Measurements from ENCODE around the gene CDR2L.
A peak's percentile ranks its signal among the peaks of the same experiment; 100 is the strongest.

The CDR2L gene

GRCh38 chr17:74987418-74987908 is at the start of gene CDR2L:
CDR2L (plus strand) TSS chr17:74987632; CDS start chr17:74988044, 412 bp downstream.
- Histone ChIP-seq H3K9ac (ENCODE audit: low read depth in 1 of 2, low read length in 2 of 2) (peak within 1 kb of the TSS; percentile 32 to 52), H3K9me3 (ENCODE audit: control insufficient read depth in 2 of 2, low read length in 2 of 2) (no peaks in the 10 kb centered on the region), H3K36me3 (ENCODE audit: control insufficient read depth in 2 of 2, insufficient read depth in 2 of 2, low read length in 2 of 2) (no peaks in the 10 kb centered on the region), H3K4me3 (ENCODE audit: low read length in 2 of 2) (peak within 1 kb of the TSS; percentile 70 to 74), H3K27ac (ENCODE audit: low read depth in 2 of 2, low read length in 2 of 2) (peak within 1 kb of the TSS; percentile 67 to 85), H3K4me1 (ENCODE audit: control insufficient read depth in 2 of 2, insufficient read depth in 2 of 2, low read length in 2 of 2) (peaks cover 5 to 6% of the 10 kb centered on the region in 2 donors), H3K27me3 (ENCODE audit: control insufficient read depth in 2 of 2, insufficient read depth in 2 of 2, low read length in 2 of 2) (peaks cover 0 to 3% of the 10 kb centered on the region in 2 donors)

- Histone ChIP-seq H3K4me3 (ENCODE audit: low read length in 2 of 2) (no peak overlapping the region), H3K27ac (ENCODE audit: low read depth in 2 of 2, low read length in 2 of 2) (no peak overlapping the region), H3K9ac (ENCODE audit: low read depth in 1 of 2, low read length in 2 of 2) (no peak overlapping the region), H3K4me1 (ENCODE audit: control insufficient read depth in 2 of 2, insufficient read depth in 2 of 2, low read length in 2 of 2) (no peaks in the 10 kb centered on the region), H3K9me3 (ENCODE audit: control insufficient read depth in 2 of 2, low read length in 2 of 2) (no peaks in the 10 kb centered on the region), H3K27me3 (ENCODE audit: control insufficient read depth in 2 of 2, insufficient read depth in 2 of 2, low read length in 2 of 2) (peaks cover 37 to 50% of the 10 kb centered on the region in 2 donors), H3K36me3 (ENCODE audit: control insufficient read depth in 2 of 2, insufficient read depth in 2 of 2, low read length in 2 of 2) (no peaks in the 10 kb centered on the region)
These were observed 49.1 kb upstream of the CDR2L start for GRCh38 chr17:74938194-74938950.

DNA sequence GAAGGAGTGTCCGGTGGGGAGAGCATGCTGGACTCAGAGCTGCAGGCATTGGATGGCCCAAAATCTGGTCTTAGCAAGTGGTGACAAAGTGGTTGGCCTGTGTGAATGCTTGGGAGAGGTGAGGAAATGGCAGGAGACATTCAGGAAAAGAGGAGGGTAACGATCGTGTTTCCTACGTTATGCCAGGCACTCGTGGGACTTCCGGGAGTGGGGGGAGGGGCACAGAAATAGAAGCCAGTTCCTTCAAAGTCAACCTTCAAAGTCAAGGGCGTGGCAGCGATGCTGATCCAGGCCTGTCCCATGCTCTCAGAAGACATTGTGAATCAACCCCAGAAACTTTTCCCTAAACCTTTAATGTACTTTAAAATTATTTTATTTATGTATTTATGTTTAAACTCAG is 47.9 kb upstream of the CDR2L start:
- Histone ChIP-seq H3K9ac (ENCODE audit: low read depth in 1 of 2, low read length in 2 of 2) (no peak overlapping the region), H3K27ac (ENCODE audit: low read depth in 2 of 2, low read length in 2 of 2) (no peak overlapping the region), H3K4me1 (ENCODE audit: control insufficient read depth in 2 of 2, insufficient read depth in 2 of 2, low read length in 2 of 2) (no peaks in the 10 kb centered on the region), H3K36me3 (ENCODE audit: control insufficient read depth in 2 of 2, insufficient read depth in 2 of 2, low read length in 2 of 2) (no peaks in the 10 kb centered on the region), H3K27me3 (ENCODE audit: control insufficient read depth in 2 of 2, insufficient read depth in 2 of 2, low read length in 2 of 2) (peaks cover 38 to 41% of the 10 kb centered on the region in 2 donors), H3K4me3 (ENCODE audit: low read length in 2 of 2) (no peak overlapping the region), H3K9me3 (ENCODE audit: control insufficient read depth in 2 of 2, low read length in 2 of 2) (no peaks in the 10 kb centered on the region)

DNA sequence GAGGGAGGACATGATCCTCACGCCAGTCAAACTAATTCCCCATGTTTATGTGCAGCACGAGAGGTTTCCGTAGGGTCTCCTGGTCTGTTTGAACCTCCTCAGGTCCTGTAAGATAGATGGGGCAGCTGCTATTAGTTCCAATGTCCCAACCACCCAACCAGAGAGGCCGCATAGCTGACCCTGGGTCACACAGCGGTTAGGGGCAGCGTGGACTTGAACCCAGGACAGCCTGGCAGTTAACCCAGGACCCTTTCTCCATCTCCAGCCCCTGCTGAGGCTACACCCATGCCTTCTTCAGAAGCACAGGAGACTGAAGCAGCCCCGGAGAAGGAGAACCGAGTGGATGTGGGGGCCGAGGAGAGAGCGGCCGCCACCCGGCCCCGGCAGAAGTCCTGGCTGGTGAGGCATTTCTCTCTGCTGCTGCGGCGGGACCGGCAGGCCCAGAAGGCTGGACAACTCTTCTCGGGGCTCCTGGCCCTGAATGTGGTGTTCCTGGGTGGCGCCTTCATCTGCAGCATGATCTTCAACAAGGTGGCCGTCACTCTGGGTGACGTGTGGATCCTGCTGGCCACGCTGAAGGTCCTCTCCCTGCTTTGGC is 46.2 kb upstream of the CDR2L start:
- no peaks in the 10 kb centered on the region for H3K36me3 ChIP-seq (ENCODE audit: control insufficient read depth in 2 of 2, insufficient read depth in 2 of 2, low read length in 2 of 2)
- H3K27me3 ChIP-seq (ENCODE audit: control insufficient read depth in 2 of 2, insufficient read depth in 2 of 2, low read length in 2 of 2): peaks cover 26 to 36% of the 10 kb centered on the region in 2 donors
- H3K27ac ChIP-seq (ENCODE audit: low read depth in 2 of 2, low read length in 2 of 2): no peak overlapping the region
- H3K9me3 ChIP-seq (ENCODE audit: control insufficient read depth in 2 of 2, low read length in 2 of 2): no peaks in the 10 kb centered on the region
- no peaks in the 10 kb centered on the region for H3K4me1 ChIP-seq (ENCODE audit: control insufficient read depth in 2 of 2, insufficient read depth in 2 of 2, low read length in 2 of 2)
- no peak overlapping the region for H3K9ac ChIP-seq (ENCODE audit: low read depth in 1 of 2, low read length in 2 of 2)
- H3K4me3 ChIP-seq (ENCODE audit: low read length in 2 of 2): no peak overlapping the region

GRCh38 chr17:74943808-74944522 is 43.5 kb upstream of the CDR2L start:
- Histone ChIP-seq H3K4me3 (ENCODE audit: low read length in 2 of 2) (no peak overlapping the region), H3K4me1 (ENCODE audit: control insufficient read depth in 2 of 2, insufficient read depth in 2 of 2, low read length in 2 of 2) (no peaks in the 10 kb centered on the region), H3K27me3 (ENCODE audit: control insufficient read depth in 2 of 2, insufficient read depth in 2 of 2, low read length in 2 of 2) (peaks cover 14 to 26% of the 10 kb centered on the region in 2 donors), H3K9me3 (ENCODE audit: control insufficient read depth in 2 of 2, low read length in 2 of 2) (no peaks in the 10 kb centered on the region), H3K36me3 (ENCODE audit: control insufficient read depth in 2 of 2, insufficient read depth in 2 of 2, low read length in 2 of 2) (no peaks in the 10 kb centered on the region), H3K27ac (ENCODE audit: low read depth in 2 of 2, low read length in 2 of 2) (no peak overlapping the region), H3K9ac (ENCODE audit: low read depth in 1 of 2, low read length in 2 of 2) (no peak overlapping the region)

DNA sequence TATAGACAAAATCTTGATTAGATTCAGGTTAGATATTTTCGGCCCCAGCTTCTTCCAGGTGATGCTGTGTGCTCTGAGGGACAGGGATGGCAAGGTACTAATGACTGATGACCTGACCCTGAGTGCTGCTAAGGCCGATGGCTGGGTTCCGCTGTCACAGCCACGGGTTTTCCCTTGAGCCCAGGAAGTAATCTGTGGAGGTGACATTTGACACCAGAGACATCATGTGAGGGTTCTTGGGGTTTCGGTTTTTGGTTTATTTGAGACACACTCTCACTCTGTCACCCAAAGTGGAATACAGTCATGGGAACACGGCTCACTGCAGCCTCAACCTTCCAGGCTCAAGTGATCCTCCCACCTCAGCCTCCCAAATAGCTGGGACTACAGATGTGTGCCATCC is 41.9 kb upstream of the CDR2L start:
- H3K27me3 ChIP-seq (ENCODE audit: control insufficient read depth in 2 of 2, insufficient read depth in 2 of 2, low read length in 2 of 2): peaks cover 12 to 20% of the 10 kb centered on the region in 2 donors
- H3K36me3 ChIP-seq (ENCODE audit: control insufficient read depth in 2 of 2, insufficient read depth in 2 of 2, low read length in 2 of 2): no peaks in the 10 kb centered on the region
- H3K4me1 ChIP-seq (ENCODE audit: control insufficient read depth in 2 of 2, insufficient read depth in 2 of 2, low read length in 2 of 2): no peaks in the 10 kb centered on the region

DNA sequence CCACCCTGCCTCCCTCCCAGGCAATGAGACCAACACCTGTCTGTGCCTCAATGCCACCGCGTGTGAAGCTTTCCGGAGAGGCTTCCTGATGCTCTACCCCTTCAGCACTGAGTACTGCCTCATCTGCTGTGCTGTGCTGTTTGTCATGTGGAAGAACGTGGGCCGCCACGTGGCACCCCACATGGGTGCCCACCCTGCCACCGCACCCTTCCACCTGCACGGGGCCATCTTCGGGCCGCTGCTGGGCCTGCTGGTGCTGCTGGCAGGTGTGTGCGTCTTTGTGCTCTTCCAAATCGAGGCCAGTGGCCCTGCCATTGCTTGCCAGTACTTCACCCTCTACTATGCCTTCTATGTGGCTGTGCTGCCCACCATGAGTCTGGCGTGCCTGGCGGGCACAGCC is 40.8 kb upstream of the CDR2L start:
- Histone ChIP-seq H3K9me3 (ENCODE audit: control insufficient read depth in 2 of 2, low read length in 2 of 2) (no peaks in the 10 kb centered on the region), H3K27me3 (ENCODE audit: control insufficient read depth in 2 of 2, insufficient read depth in 2 of 2, low read length in 2 of 2) (peaks cover 12 to 13% of the 10 kb centered on the region in 2 donors), H3K4me3 (ENCODE audit: low read length in 2 of 2) (no peak overlapping the region), H3K36me3 (ENCODE audit: control insufficient read depth in 2 of 2, insufficient read depth in 2 of 2, low read length in 2 of 2) (no peaks in the 10 kb centered on the region), H3K27ac (ENCODE audit: low read depth in 2 of 2, low read length in 2 of 2) (no peak overlapping the region), H3K4me1 (ENCODE audit: control insufficient read depth in 2 of 2, insufficient read depth in 2 of 2, low read length in 2 of 2) (peaks cover 0 to 3% of the 10 kb centered on the region in 2 donors), H3K9ac (ENCODE audit: low read depth in 1 of 2, low read length in 2 of 2) (no peak overlapping the region)

More for the DNA sequence above, 41.9 kb upstream of the CDR2L start:
- Histone ChIP-seq H3K27ac (ENCODE audit: low read depth in 2 of 2, low read length in 2 of 2) (no peak overlapping the region), H3K9me3 (ENCODE audit: control insufficient read depth in 2 of 2, low read length in 2 of 2) (no peaks in the 10 kb centered on the region), H3K4me3 (ENCODE audit: low read length in 2 of 2) (no peak overlapping the region), H3K9ac (ENCODE audit: low read depth in 1 of 2, low read length in 2 of 2) (no peak overlapping the region)

DNA sequence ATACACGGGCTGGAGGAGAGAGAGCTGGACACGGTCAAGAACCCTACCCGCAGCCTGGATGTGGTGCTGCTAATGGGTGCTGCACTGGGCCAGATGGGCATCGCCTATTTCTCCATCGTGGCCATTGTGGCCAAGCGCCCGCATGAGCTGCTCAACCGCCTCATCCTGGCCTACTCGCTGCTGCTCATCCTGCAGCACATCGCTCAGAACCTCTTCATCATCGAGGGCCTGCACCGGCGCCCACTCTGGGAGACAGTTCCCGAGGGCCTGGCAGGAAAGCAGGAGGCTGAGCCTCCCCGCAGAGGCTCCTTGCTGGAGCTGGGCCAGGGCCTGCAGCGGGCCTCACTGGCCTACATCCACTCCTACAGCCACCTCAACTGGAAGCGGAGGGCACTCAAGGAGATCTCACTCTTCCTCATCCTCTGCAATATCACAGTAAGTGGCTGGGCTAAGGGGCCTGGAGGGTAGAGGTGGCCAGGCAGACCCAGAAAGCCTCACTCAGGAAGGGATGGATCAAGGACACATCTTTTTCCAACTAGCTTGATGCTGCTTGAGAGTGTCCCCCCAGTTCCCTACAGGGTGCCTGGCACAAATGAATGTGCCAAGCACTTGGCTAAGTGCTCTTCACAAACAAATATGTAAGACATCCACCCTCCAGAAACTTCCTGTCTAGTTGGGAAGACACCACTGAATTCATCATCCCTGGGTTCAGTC is 40.2 kb upstream of the CDR2L start:
- Histone ChIP-seq H3K4me1 (ENCODE audit: control insufficient read depth in 2 of 2, insufficient read depth in 2 of 2, low read length in 2 of 2) (peaks cover 0 to 5% of the 10 kb centered on the region in 2 donors), H3K4me3 (ENCODE audit: low read length in 2 of 2) (no peak overlapping the region), H3K27me3 (ENCODE audit: control insufficient read depth in 2 of 2, insufficient read depth in 2 of 2, low read length in 2 of 2) (peaks cover 9 to 12% of the 10 kb centered on the region in 2 donors), H3K36me3 (ENCODE audit: control insufficient read depth in 2 of 2, insufficient read depth in 2 of 2, low read length in 2 of 2) (no peaks in the 10 kb centered on the region), H3K27ac (ENCODE audit: low read depth in 2 of 2, low read length in 2 of 2) (no peak overlapping the region), H3K9ac (ENCODE audit: low read depth in 1 of 2, low read length in 2 of 2) (no peak overlapping the region), H3K9me3 (ENCODE audit: control insufficient read depth in 2 of 2, low read length in 2 of 2) (no peaks in the 10 kb centered on the region)

DNA sequence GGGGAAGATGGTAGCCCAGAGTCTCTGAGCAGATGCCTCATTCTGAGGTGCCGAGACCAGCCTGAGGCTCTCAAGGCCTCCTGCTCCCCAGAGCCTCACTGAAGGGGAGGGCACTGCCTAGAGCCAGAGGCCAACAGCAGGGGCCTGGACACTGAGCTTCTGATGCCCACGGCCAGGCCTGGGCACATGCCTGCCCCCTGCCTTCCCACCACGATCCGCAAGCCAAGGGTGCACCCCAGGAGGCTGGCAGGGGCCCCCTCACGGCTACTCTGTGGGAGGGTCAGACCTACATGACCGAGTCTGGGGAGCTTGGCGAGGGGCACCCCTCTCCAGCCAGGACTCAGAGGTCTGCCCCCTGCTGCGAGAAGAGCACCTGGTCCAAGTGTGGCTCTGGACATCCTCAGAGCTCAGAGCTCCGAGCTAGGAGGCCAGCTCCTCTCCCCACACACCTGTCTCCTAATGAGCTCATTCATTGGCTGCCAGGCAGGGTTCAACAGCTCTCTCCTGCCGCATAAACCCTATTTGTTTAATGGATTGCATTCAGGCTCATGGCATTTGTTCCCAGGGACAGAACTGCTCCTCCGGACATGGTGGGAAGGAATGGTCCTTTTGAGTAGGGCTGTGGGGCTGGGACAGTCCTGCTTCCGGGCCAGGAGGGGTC is 37.8 kb upstream of the CDR2L start:
- H3K4me3 ChIP-seq (ENCODE audit: low read length in 2 of 2): no peak overlapping the region
- H3K9me3 ChIP-seq (ENCODE audit: control insufficient read depth in 2 of 2, low read length in 2 of 2): no peaks in the 10 kb centered on the region
- no peak overlapping the region for H3K27ac ChIP-seq (ENCODE audit: low read depth in 2 of 2, low read length in 2 of 2)
- H3K9ac ChIP-seq (ENCODE audit: low read depth in 1 of 2, low read length in 2 of 2): no peak overlapping the region
- peaks cover 0 to 2% of the 10 kb centered on the region in 2 donors for H3K36me3 ChIP-seq (ENCODE audit: control insufficient read depth in 2 of 2, insufficient read depth in 2 of 2, low read length in 2 of 2)
- peaks cover 6 to 23% of the 10 kb centered on the region in 2 donors for H3K4me1 ChIP-seq (ENCODE audit: control insufficient read depth in 2 of 2, insufficient read depth in 2 of 2, low read length in 2 of 2)
- H3K27me3 ChIP-seq (ENCODE audit: control insufficient read depth in 2 of 2, insufficient read depth in 2 of 2, low read length in 2 of 2): peaks cover 4 to 7% of the 10 kb centered on the region in 2 donors

All from mucosa of rectum (tissue), 2 donors.